GM12878 (cell line): ENCODE results near the gene RPL10. TPM values are rescaled to one million over a fixed set of nuclear protein-coding genes. Genes with fewer than 3 reads are reported as not detected.

Experiments used
- ATAC-seq: fragments of 200-7000 bp; cut with Tn5 transposase; 3 replicates; pipeline ENCODE4 v1.9.1; 2020; ENCODE audit warnings: mild to moderate bottlenecking, moderate library complexity
- BruUV-seq: library from RNA; stranded (reverse); fragments of 400-500 nt; replicated peaks from 2 replicates; lab custom pipeline; 2021; lab: Mats Ljungman, UMichigan
- CTCF ChIA-PET: fragments of 300-600 bp; sonication (Branson Sonifier 250); formaldehyde crosslinking; extraction: SDS; loops from one replicate; lab custom pipeline; 2021; ENCODE audit warnings: inconsistent platforms; lab: Yijun Ruan, JAX
- POLR2A ChIA-PET: fragments of 350-600 bp; formaldehyde crosslinking; extraction: SDS; loops from one replicate; lab custom pipeline; 2021; ENCODE audit warnings: inconsistent platforms; lab: Charles Lee
- RAD21 ChIA-PET: fragments of 300-600 bp; sonication (Branson Sonifier 250); formaldehyde crosslinking; loops from one replicate; lab custom pipeline; 2023; ENCODE audit warnings: antibody characterized with exemption; ENCODE audit not compliant: unreplicated experiment; lab: Charles Lee
- SMC1A ChIA-PET: fragments of 300-600 bp; sonication (Branson Sonifier 250); formaldehyde crosslinking; loops from one replicate; lab custom pipeline; 2023; ENCODE audit not compliant: unreplicated experiment, uncharacterized antibody; lab: Charles Lee
- DNase-seq: peaks from one replicate; pipeline ENCODE4 v3.0.0-alpha.2; 2011; ENCODE audit warnings: low read depth, low spot score
- FAIRE-seq: peaks from 3 replicates; lab custom pipeline; 2011; peaks lifted over from hg19 to GRCh38; lab: Jason Lieb, UNC
- H2AFZ ChIP-seq: 2 replicates; pipeline ENCODE4 v1.6.0; 2011; ENCODE audit warnings: low read depth, low read length, control low read depth; ENCODE audit not compliant: control insufficient read depth
- H3K27ac ChIP-seq: 2 replicates; pipeline ENCODE4 v1.5.1; 2011; ENCODE audit warnings: control low read depth; ENCODE audit not compliant: control insufficient read depth, insufficient read depth
- H3K27me3 ChIP-seq, 2 experiments: replicated peaks in 1 of 2; 2 replicates each; pipeline versions ENCODE4 v1.6.0 to v1.6.1; 2011; ENCODE audit warnings: low read length in 1 of 2; ENCODE audit not compliant: control insufficient read depth in 2 of 2, insufficient read depth in 2 of 2
- H3K36me3 ChIP-seq, 2 experiments: 2 replicates each; pipeline ENCODE4 v1.5.1; 2011; ENCODE audit warnings: low read length in 1 of 2; ENCODE audit not compliant: control insufficient read depth in 2 of 2, insufficient read depth in 2 of 2
- H3K4me1 ChIP-seq: 2 replicates; pipeline ENCODE4 v1.6.1; 2011; ENCODE audit warnings: mild to moderate bottlenecking, low read length, moderate library complexity, mixed read lengths; ENCODE audit not compliant: control insufficient read depth, insufficient read depth
- H3K4me2 ChIP-seq: 2 replicates; pipeline ENCODE4 v1.6.0; 2011; ENCODE audit warnings: control low read depth; ENCODE audit not compliant: control insufficient read depth, insufficient read depth
- H3K4me3 ChIP-seq: fragments of 200-600 bp; sonication (generic); 2 replicates; pipeline ENCODE4 v1.5.1; 2016
- H3K79me2 ChIP-seq: 2 replicates; pipeline ENCODE4 v1.6.0; 2011; ENCODE audit warnings: low read length; ENCODE audit not compliant: control insufficient read depth, insufficient read depth
- H3K9ac ChIP-seq: 2 replicates; pipeline ENCODE4 v1.8.0; 2011; ENCODE audit warnings: low read length, control low read depth, mixed read lengths; ENCODE audit not compliant: control insufficient read depth, insufficient read depth
- H3K9me3 ChIP-seq: replicated peaks from 3 replicates; pipeline ENCODE4 v1.5.1; 2011; ENCODE audit warnings: mild to moderate bottlenecking, low read length; ENCODE audit not compliant: control insufficient read depth, insufficient read depth
- H4K20me1 ChIP-seq: 2 replicates; pipeline ENCODE4 v1.6.0; 2011; ENCODE audit not compliant: control insufficient read depth, insufficient read depth
- CBX3 ChIP-seq: fragments of 200-600 bp; sonication (generic); IDR thresholded peaks from 2 replicates; pipeline ENCODE4 v1.6.1; 2016; ENCODE audit warnings: low read depth, borderline replicate concordance
- CEBPB ChIP-seq, 2 experiments: fragments of 150-350 bp in 1 of 2; IDR thresholded peaks; 2 replicates each; pipeline ENCODE4 v1.6.1; 2012 to 2014; ENCODE audit warnings: low read depth in 2 of 2, low read length in 2 of 2, borderline replicate concordance in 1 of 2, inconsistent platforms in 1 of 2
- EZH2 ChIP-seq: IDR thresholded peaks from 2 replicates; pipeline ENCODE4 v1.6.1; 2012; ENCODE audit warnings: low read depth, mild to moderate bottlenecking, control low read depth, inconsistent platforms, low read length, borderline replicate concordance; ENCODE audit not compliant: control insufficient read depth
- KDM1A ChIP-seq: fragments of 200-600 bp; sonication (generic); IDR thresholded peaks from 2 replicates; pipeline ENCODE4 v1.6.1; 2016; ENCODE audit warnings: borderline replicate concordance
- NFYB ChIP-seq: IDR thresholded peaks from 2 replicates; pipeline ENCODE4 v1.6.1; 2011; ENCODE audit warnings: low read depth, mild to moderate bottlenecking, low read length, improper control_type of control experiment, moderate library complexity; ENCODE audit not compliant: insufficient read depth
- NR2C1 ChIP-seq: fragments of 450-650 bp; IDR thresholded peaks from 2 replicates; pipeline ENCODE4 v1.6.1; 2017; ENCODE audit warnings: antibody characterized with exemption, mild to moderate bottlenecking, moderate library complexity
- PML ChIP-seq: IDR thresholded peaks from 2 replicates; pipeline ENCODE4 v1.6.1; 2012; ENCODE audit warnings: low read length, inconsistent platforms
- RAD21 ChIP-seq: IDR thresholded peaks from 2 replicates; pipeline ENCODE4 v1.6.1; 2011; ENCODE audit warnings: mild to moderate bottlenecking, low read depth, low read length, moderate library complexity; ENCODE audit not compliant: insufficient read depth
- RELA ChIP-seq: fragments of 450-650 bp; IDR thresholded peaks from 2 replicates; pipeline ENCODE4 v1.8.0; 2014; ENCODE audit warnings: borderline replicate concordance; ENCODE audit not compliant: partially characterized antibody
- SMAD5 ChIP-seq: IDR thresholded peaks from 2 replicates; pipeline ENCODE4 v1.6.1; 2016; ENCODE audit warnings: antibody characterized with exemption, low read depth
- STAT1 ChIP-seq: fragments of 450-650 bp; conservative IDR thresholded peaks from 2 replicates; pipeline ENCODE4 v1.6.1; 2014; ENCODE audit warnings: antibody characterized with exemption, mild to moderate bottlenecking
- TCF12 ChIP-seq: IDR thresholded peaks from 2 replicates; pipeline ENCODE4 v1.6.1; 2011; ENCODE audit warnings: low read depth, mild to moderate bottlenecking, low read length
- USF2 ChIP-seq: IDR thresholded peaks from 2 replicates; pipeline ENCODE4 v1.6.1; 2011; ENCODE audit warnings: low read depth, low read length, improper control_type of control experiment, borderline replicate concordance
- YY1 ChIP-seq: IDR thresholded peaks from 2 replicates; pipeline ENCODE4 v1.6.1; 2011; ENCODE audit warnings: low read depth, mild to moderate bottlenecking, low read length
- ZBED1 ChIP-seq: IDR thresholded peaks from 2 replicates; pipeline ENCODE4 v1.6.1; 2016; ENCODE audit warnings: borderline replicate concordance
- ZBTB4 ChIP-seq: fragments of 450-650 bp; formaldehyde crosslinking; IDR thresholded peaks from 2 replicates; pipeline ENCODE4 v1.4.0; 2022; ENCODE audit warnings: mild to moderate bottlenecking, moderate library complexity
- ZNF207 ChIP-seq: fragments of 450-650 bp; IDR thresholded peaks from 2 replicates; pipeline ENCODE4 v1.6.1; 2014; ENCODE audit warnings: antibody characterized with exemption, mild to moderate bottlenecking, borderline replicate concordance
- WGBS: methylation state at CpG from one replicate; pipeline ENCODE4 v1.1.6; 2016; ENCODE audit warnings: low lambda C conversion rate; ENCODE audit not compliant: insufficient replicate concordance, insufficient coverage; ENCODE audit errors: missing lambda C conversion rate; 5-methylcytosine and 5-hydroxymethylcytosine counted together
- in situ Hi-C: fragments of 300-500 bp; cut with MboI; formaldehyde crosslinking; loops from 9 replicates; pipeline ENCODE4 v1.14.3; 2018; ENCODE audit warnings: mixed read lengths
- intact Hi-C: fragments of 100-400 bp; cut with micrococcal nuclease; formaldehyde crosslinking; loops from one replicate; pipeline ENCODE4 v1.14.2; 2022; ENCODE audit not compliant: unreplicated experiment
- polyA plus RNA-seq, 11 experiments: library from polyadenylated mRNA; depleted of rRNA in 4 of 11; unstranded in 6 of 11; stranded (reverse) in 5 of 11; fragments of >200 nt; fragmentation: Nextera tagmentation in 4 of 11; fragmentation: Illumina TruSeq in 1 of 11; extraction: Ambion mirVana in 4 of 11; extraction: Trizol in 1 of 11; gene quantifications; 1 replicate in 1 of 11; 2 replicates in 10 of 11; pipeline versions ENCODE4 v1.2.1 to v1.2.3, GENCODE V29; 2011 to 2016; ENCODE audit warnings: inconsistent platforms in 2 of 11, missing spikeins in 2 of 11, low read depth in 1 of 11
- total RNA-seq, 4 experiments: library from RNA; depleted of rRNA in 3 of 4; stranded (reverse); fragments of >200 nt in 3 of 4; fragmentation: Illumina TruSeq in 1 of 4; extraction: Trizol in 1 of 4; gene quantifications; 2 replicates each; pipeline versions ENCODE4 v1.2.1 to v1.2.3, GENCODE V29; 2013 to 2021

Gene RPL10
- total and polyA plus RNA-seq, 10 of the 15 experiments (the other 5 are each of a cell fraction or from before 2014, with no cell fraction given), result 1,938 to 7,222 (median 4,494) TPM

GRCh38 chrX:154397888-154398667 is at the start of gene RPL10 (continued):
- TF ChIP-seq NFYB (0 out of 2 replicates have a peak, but pooled peaks have one; percentile 34), ZBED1 (peak; percentile 83; the same call in 1 of the 2 replicates), RAD21 (no peak), KDM1A (no peak), TCF12 (0 out of 2 replicates have a peak, but pooled peaks have one; percentile 69), YY1 (peak; percentile 89), PML (peak; percentile 99), STAT1 (no peak; the same call in 1 of the 2 replicates), USF2 (no peak; the same call in 1 of the 2 replicates)

GRCh38 chrX:154348646-154349358 is 49.4 kb upstream of the RPL10 start:
- H3K27me3 ChIP-seq, result no peaks in the 10 kb centered on the region
- intact Hi-C loops, result no loop called here
- no peaks in the 10 kb centered on the region for H3K4me1 ChIP-seq
- CTCF ChIA-PET, result interaction anchor here (1.3 to 1.8 kb wide), 2 partner anchors 25 to 179 kb away, joined by 3 to 6 read pairs; no protein-coding TSS in a partner anchor
- H3K9ac ChIP-seq, result no peak overlapping the region
- TSS peak; percentile 77 for BruUV-seq
- in situ Hi-C loops, result no loop called here
- peaks cover 0 to 34% of the 10 kb centered on the region in 2 experiments; a peak in 2 of 4 replicates for H3K36me3 ChIP-seq
- no peak overlapping the region for H3K4me2 ChIP-seq
- no peaks in the 10 kb centered on the region for H4K20me1 ChIP-seq
- no peak overlapping the region for H2AFZ ChIP-seq
- DNase-seq (no peak), ATAC-seq (no peak), FAIRE-seq (no peak)
- POLR2A ChIA-PET, result no interaction called here
- 71% methylated on average over 10 of the region's 24 CpGs for WGBS
- SMC1A ChIA-PET, result no interaction called here
- no peaks in the 10 kb centered on the region for H3K79me2 ChIP-seq
- no peak overlapping the region for H3K4me3 ChIP-seq
- no peak overlapping the region for H3K27ac ChIP-seq
- RAD21 ChIA-PET, result no interaction called here
- no peaks in the 10 kb centered on the region; the same call in 2 of the 3 replicates for H3K9me3 ChIP-seq
- TF ChIP-seq CEBPB (IDR thresholded peaks at IDR 0.05; ENCODE audit: borderline replicate concordance in 1 of 2, low read depth in 2 of 2, low read length in 2 of 2), result no peak
- TF ChIP-seq EZH2, result no peak
- no peak for TF ChIP-seq RELA
- TF ChIP-seq CBX3, result no peak
- no peak for TF ChIP-seq NR2C1
- TF ChIP-seq RAD21, result no peak
- TF ChIP-seq ZBTB4 (CRISPR knock-in tag), result no peak
- TF ChIP-seq ZNF207, result no peak
- TF ChIP-seq SMAD5, result no peak
